ENCODE measurements around the gene KIAA0753. TPM values are rescaled to one million over a fixed set of nuclear protein-coding genes. Genes with fewer than 3 reads are reported as not detected.

KIAA0753 gene
- total and polyA plus RNA-seq, 2 of the 8 experiments (the other 6 are each of a cell fraction or from before 2014, with no cell fraction given) = 5.0 to 27.1 TPM

DNA sequence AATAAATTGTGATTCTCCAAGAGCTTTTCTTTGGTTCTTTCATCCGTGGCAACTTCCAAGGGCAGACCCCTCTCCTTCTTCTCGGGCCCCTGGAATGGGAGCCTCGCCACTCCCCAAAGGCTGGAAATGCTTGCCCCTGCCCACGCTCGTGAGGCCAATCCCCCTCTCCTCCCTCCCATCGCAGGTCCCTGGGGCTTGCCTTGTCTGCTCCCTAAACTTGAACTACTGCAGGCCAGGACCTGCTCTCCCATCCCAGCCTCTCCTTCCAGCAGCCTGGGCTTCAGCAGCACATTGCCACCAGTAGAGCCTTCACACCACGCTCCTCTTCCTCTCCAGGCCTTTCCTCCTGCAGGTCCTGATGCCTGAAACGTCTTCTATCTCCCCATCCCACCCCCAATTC lies 95.2 kb downstream of the KIAA0753 start:
- Histone ChIP-seq H3K23me2 (ENCODE audit: low read depth, low read length) (no peaks in the 10 kb centered on the region; the same call in 1 of the 2 replicates), H2AFZ (ENCODE audit: low read length) (no peak overlapping the region), H4K91ac (replicated peaks; ENCODE audit: insufficient read length, low read length) (no peak overlapping the region), H2BK15ac (ENCODE audit: low read length) (no peak overlapping the region), H3K4me3 (ENCODE audit: extremely low read depth in 1 of 4, insufficient read depth in 2 of 4, low read depth in 3 of 4, low read length in 4 of 4) (no peak overlapping the region), H3K9ac (replicated peaks in 1 of 4; ENCODE audit: extremely low read depth in 1 of 4, low read depth in 3 of 4, low read length in 3 of 4) (no peak overlapping the region), H4K5ac (ENCODE audit: insufficient read length, low read depth, low read length) (no peak overlapping the region), H3K18ac (ENCODE audit: extremely low read depth, low read length) (no peak overlapping the region), H3K14ac (ENCODE audit: insufficient read length) (no peak overlapping the region), H4K20me1 (replicated peaks in 1 of 2; ENCODE audit: control insufficient read depth in 1 of 2, insufficient read depth in 2 of 2, low read length in 2 of 2) (no peaks in the 10 kb centered on the region), H2BK5ac (ENCODE audit: low read depth, low read length) (no peak overlapping the region), H3K27ac (ENCODE audit: low read depth, low read length) (no peak overlapping the region), H2BK120ac (replicated peaks; ENCODE audit: low read depth, low read length) (no peak overlapping the region), H3K36me3 (ENCODE audit: control insufficient read depth in 2 of 4, insufficient read depth in 4 of 4, low read length in 3 of 4) (no peaks in the 10 kb centered on the region), H2BK12ac (ENCODE audit: low read depth, low read length) (no peak overlapping the region; the same call in 1 of the 2 replicates), H3K27me3 (replicated peaks in 1 of 4; ENCODE audit: control insufficient read depth in 3 of 4, extremely low read depth in 1 of 4, insufficient read depth in 3 of 4, low read length in 3 of 4) (0 out of 7 replicates have a peak, but pooled peaks cover 0 to 4% (median 0%) of the 10 kb centered on the region in 4 experiments), H3K79me2 (ENCODE audit: control insufficient read depth in 1 of 2, insufficient read depth in 2 of 2, low read length in 2 of 2) (no peaks in the 10 kb centered on the region), H3K23ac (ENCODE audit: insufficient read length) (no peak overlapping the region), H3K56ac (replicated peaks; ENCODE audit: insufficient read length, low read depth, low read length) (no peak overlapping the region), H2AK5ac (ENCODE audit: low read depth, low read length) (peak overlapping the region; percentile 72; the same call in 1 of the 2 replicates), H2BK20ac (ENCODE audit: low read length) (no peak overlapping the region), H3K79me1 (ENCODE audit: low read depth, low read length) (no peaks in the 10 kb centered on the region; the same call in 1 of the 2 replicates), H3K4me2 (ENCODE audit: insufficient read depth in 1 of 2, low read depth in 2 of 2, low read length in 2 of 2) (0 out of 4 replicates have a peak overlapping the region, but pooled peaks of 1 of the 2 experiments have one; percentile 30), H3K9me3 (ENCODE audit: insufficient read depth in 2 of 2, low read depth in 1 of 2, low read length in 1 of 2) (no peaks in the 10 kb centered on the region), H3K4ac (replicated peaks; ENCODE audit: insufficient read length, low read depth, low read length) (no peak overlapping the region), H3K4me1 (replicated peaks in 1 of 4; ENCODE audit: control insufficient read depth in 3 of 4, insufficient read depth in 4 of 4, low read length in 3 of 4) (peaks cover 0 to 13% (median 3%) of the 10 kb centered on the region in 4 experiments; a peak in 6 of 7 replicates), H4K8ac (ENCODE audit: extremely low read depth, insufficient read depth, low read length) (no peak overlapping the region)
- TF ChIP-seq PHF8 (conservative IDR thresholded peaks at IDR 0.05; ENCODE audit: low read depth, low read length) = no peak
- no peak for TF ChIP-seq EZH2 (IDR thresholded peaks at IDR 0.05; ENCODE audit: low read depth, low read length, severe bottlenecking)
- TF ChIP-seq, protein P1, sequence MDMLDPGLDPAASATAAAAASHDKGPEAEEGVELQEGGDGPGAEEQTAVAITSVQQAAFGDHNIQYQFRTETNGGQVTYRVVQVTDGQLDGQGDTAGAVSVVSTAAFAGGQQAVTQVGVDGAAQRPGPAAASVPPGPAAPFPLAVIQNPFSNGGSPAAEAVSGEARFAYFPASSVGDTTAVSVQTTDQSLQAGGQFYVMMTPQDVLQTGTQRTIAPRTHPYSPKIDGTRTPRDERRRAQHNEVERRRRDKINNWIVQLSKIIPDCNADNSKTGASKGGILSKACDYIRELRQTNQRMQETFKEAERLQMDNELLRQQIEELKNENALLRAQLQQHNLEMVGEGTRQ (IDR thresholded peaks at IDR 0.05; ENCODE audit: low read length) = no peak
- no peak for TF ChIP-seq TAF7 (optimal IDR thresholded peaks at IDR 0.05; ENCODE audit: borderline replicate concordance, low read depth, low read length)
- no peak for TF ChIP-seq KDM5A (IDR thresholded peaks at IDR 0.05; ENCODE audit: low read length)
- TF ChIP-seq, protein P2, sequence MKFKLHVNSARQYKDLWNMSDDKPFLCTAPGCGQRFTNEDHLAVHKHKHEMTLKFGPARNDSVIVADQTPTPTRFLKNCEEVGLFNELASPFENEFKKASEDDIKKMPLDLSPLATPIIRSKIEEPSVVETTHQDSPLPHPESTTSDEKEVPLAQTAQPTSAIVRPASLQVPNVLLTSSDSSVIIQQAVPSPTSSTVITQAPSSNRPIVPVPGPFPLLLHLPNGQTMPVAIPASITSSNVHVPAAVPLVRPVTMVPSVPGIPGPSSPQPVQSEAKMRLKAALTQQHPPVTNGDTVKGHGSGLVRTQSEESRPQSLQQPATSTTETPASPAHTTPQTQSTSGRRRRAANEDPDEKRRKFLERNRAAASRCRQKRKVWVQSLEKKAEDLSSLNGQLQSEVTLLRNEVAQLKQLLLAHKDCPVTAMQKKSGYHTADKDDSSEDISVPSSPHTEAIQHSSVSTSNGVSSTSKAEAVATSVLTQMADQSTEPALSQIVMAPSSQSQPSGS (IDR thresholded peaks at IDR 0.05; ENCODE audit: low read length) = no peak
- TF ChIP-seq RNF2 (IDR thresholded peaks at IDR 0.05; ENCODE audit: borderline replicate concordance, low read depth, low read length, missing control alignments, poor library complexity, severe bottlenecking) = no peak
- TF ChIP-seq YY1 (IDR thresholded peaks at IDR 0.05; ENCODE audit: low read depth, low read length) = no peak
- no peak for FAIRE-seq
- CTCF ChIA-PET (ENCODE audit: partially characterized antibody) = interaction anchor here (0.9 to 1.0 kb wide), 2 partner anchors 11 to 75 kb away, joined by 3 to 4 read pairs; no protein-coding TSS in a partner anchor
- DNase-seq (ENCODE audit: low read depth in 1 of 2, low spot score in 2 of 2) = no peak
- 72% methylated on average over 6 of the region's 8 CpGs; no CpG with 5 or more reads in 1 of the 2 experiments for WGBS, 2 experiments (ENCODE audit: extremely low coverage in 1 of 2, insufficient coverage in 1 of 2, insufficient read length in 1 of 2, insufficient replicate concordance in 2 of 2, low coverage in 1 of 2, low lambda C conversion rate in 2 of 2, missing lambda C conversion rate in 1 of 2)
- POLR2A ChIA-PET (ENCODE audit: partially characterized antibody) = interaction anchor here (0.6 to 1.4 kb wide), 2 partner anchors 16 to 162 kb away, joined by 3 read pairs; no protein-coding TSS in a partner anchor
